Lower leg skin (tissue), 4 donors: ENCODE measurements around the gene GMEB2. TPM values are rescaled to one million over a fixed set of nuclear protein-coding genes. Genes with fewer than 3 reads are reported as not detected.

Experiments used
- DNase-seq, 2 donors: peaks; one replicate each; pipeline ENCODE4 v3.0.0-alpha.2; 2019; ENCODE audit warnings: low spot score in 2 of 2
- H3K4me3 ChIP-seq: fragments of 200-600 bp; sonication (generic); 2 replicates; pipeline ENCODE4 v1.5.1; 2017; ENCODE audit warnings: mild to moderate bottlenecking, low read depth; ENCODE audit not compliant: poor library complexity, severe bottlenecking
- POLR2A ChIP-seq, 2 donors: fragments of 450-650 bp; IDR thresholded peaks; one replicate each; pipeline ENCODE4 v1.6.1; 2016 to 2017; ENCODE audit warnings: antibody characterized with exemption in 2 of 2, mild to moderate bottlenecking in 1 of 2, moderate library complexity in 1 of 2
- WGBS, 2 donors: methylation state at CpG; one replicate each; pipeline ENCODE4 v1.1.5; 2018; 5-methylcytosine and 5-hydroxymethylcytosine counted together
- intact Hi-C: fragments of 100-400 bp; cut with DNase I; formaldehyde crosslinking; loops from one replicate; pipeline ENCODE4 v1.15.0; 2023; ENCODE audit warnings: low total_unique reads
- total RNA-seq, 4 donors: library from RNA; depleted of rRNA; stranded (reverse); fragments of >200 nt; gene quantifications; one replicate each; pipeline ENCODE4 v1.1.0, GENCODE V29; 2016
- TF ChIP-seq, protein P1 (sequence below), 3 donors: fragments of 450-650 bp; IDR thresholded peaks; one replicate each; pipeline ENCODE4 v1.5.1; 2016; ENCODE audit warnings: antibody characterized with exemption in 3 of 3, mild to moderate bottlenecking in 3 of 3, moderate library complexity in 2 of 3

GMEB2 gene
- total RNA-seq, 4 donors from 2014 or later, result 11.9 to 18.3 (median 13.7) TPM

DNA sequence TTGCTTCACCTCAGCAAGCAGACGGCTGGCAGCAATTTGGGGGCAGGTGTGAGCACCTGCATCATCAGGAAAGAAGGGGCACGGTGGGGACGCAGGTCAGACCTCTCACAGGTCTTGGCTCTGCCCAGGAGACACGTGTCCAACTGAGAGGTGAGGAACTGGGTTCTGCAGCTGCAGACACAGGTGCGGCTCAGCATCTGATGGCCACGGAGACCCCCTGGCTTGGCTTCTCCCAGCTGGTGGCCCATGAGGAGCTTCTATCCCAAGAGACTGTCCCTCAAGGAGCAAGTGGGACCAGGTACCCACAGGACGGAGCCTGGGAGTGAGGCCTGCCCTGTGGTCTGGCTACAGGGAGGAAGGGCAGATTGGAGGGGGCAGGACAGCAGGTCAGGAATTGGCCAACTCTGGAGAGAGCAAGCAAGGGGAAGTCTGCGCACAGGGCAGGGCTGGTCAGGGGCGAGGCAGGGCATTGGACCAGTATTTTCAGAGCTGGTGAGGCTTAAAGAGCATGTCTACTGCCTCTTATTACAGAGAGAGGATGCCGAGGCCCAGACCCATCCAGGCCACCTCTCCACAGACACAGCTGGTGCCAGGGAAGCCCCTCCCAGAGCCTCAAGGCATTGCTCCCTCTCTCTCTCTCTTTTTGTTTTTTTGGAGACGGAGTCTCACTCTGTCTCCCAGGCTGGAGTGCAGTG lies 22.1 kb upstream of the GMEB2 start:
- intact Hi-C loops, result no loop called here
- TF ChIP-seq POLR2A (IDR thresholded peaks at IDR 0.05), result no peak
- TF ChIP-seq, protein P1, sequence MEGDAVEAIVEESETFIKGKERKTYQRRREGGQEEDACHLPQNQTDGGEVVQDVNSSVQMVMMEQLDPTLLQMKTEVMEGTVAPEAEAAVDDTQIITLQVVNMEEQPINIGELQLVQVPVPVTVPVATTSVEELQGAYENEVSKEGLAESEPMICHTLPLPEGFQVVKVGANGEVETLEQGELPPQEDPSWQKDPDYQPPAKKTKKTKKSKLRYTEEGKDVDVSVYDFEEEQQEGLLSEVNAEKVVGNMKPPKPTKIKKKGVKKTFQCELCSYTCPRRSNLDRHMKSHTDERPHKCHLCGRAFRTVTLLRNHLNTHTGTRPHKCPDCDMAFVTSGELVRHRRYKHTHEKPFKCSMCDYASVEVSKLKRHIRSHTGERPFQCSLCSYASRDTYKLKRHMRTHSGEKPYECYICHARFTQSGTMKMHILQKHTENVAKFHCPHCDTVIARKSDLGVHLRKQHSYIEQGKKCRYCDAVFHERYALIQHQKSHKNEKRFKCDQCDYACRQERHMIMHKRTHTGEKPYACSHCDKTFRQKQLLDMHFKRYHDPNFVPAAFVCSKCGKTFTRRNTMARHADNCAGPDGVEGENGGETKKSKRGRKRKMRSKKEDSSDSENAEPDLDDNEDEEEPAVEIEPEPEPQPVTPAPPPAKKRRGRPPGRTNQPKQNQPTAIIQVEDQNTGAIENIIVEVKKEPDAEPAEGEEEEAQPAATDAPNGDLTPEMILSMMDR (IDR thresholded peaks at IDR 0.05), result no peak
- H3K4me3 ChIP-seq, result no peak overlapping the region
- 77 to 82% methylated on average over 11 of the region's 11 CpGs for WGBS, 2 donors
- DNase-seq, result no peak

DNA sequence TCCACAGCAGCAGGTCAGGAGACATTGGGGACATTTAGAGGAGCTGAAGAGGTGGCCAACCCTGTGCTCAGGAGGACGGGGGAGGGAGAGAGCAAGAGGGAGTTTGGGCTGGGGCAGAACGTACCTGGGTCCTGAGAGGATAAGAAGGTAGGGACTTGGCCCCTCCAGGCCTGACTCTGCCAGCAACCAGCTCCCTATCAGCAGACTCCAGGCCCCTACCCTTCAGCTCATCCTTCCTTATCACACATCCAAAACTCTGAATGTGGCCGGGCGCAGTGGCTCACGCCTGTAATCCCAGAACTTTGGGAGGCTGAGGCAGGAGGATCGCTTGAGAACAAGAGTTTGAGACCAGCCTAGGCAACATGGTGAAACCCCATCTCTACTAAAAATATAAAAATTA lies 21.3 kb upstream of the GMEB2 start:
- 87 to 93% methylated on average over 6 of the region's 6 CpGs for WGBS, 2 donors
- intact Hi-C loops, result no loop called here
- no peak overlapping the region for H3K4me3 ChIP-seq
- no peak for DNase-seq
- TF ChIP-seq POLR2A (IDR thresholded peaks at IDR 0.05), result no peak
- TF ChIP-seq, protein P1 (IDR thresholded peaks at IDR 0.05), result no peak

DNA sequence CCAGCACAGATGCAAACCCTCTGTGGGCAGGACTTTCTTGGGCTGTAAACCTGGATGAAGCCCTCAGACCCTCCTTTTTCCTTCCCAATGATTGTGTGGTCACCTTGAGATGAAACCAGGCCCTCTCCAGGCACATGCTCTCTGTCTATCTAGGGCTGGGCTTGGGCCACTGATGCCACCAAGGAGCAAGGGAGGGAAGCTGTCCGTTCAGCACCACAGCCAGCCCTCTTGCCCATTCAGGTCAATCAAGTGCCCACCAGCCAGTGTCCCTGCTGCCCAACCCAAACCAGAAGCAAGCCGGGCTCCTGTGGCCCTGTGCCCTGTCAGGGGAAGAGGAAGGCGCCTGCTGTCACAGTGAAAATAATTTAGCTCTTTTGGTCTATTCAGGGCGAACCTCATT lies 18.3 kb upstream of the GMEB2 start:
- WGBS, 2 donors, result 81 to 89% methylated on average over 4 of the region's 4 CpGs
- TF ChIP-seq, protein P1 (IDR thresholded peaks at IDR 0.05), result no peak
- TF ChIP-seq POLR2A (IDR thresholded peaks at IDR 0.05), result no peak
- no peak overlapping the region for H3K4me3 ChIP-seq
- intact Hi-C loops, result no loop called here
- no peak for DNase-seq

- TF ChIP-seq POLR2A (IDR thresholded peaks at IDR 0.05), result no peak
- TF ChIP-seq, protein P1 (IDR thresholded peaks at IDR 0.05), result no peak
- H3K4me3 ChIP-seq, result no peak overlapping the region
- WGBS, 2 donors, result 93 to 98% methylated on average over 9 to 15 of the region's 15 CpGs
- intact Hi-C loops, result no loop called here
- DNase-seq, result no peak
These were observed 17.0 kb upstream of the GMEB2 start for GRCh38 chr20:63643946-63644345.

DNA sequence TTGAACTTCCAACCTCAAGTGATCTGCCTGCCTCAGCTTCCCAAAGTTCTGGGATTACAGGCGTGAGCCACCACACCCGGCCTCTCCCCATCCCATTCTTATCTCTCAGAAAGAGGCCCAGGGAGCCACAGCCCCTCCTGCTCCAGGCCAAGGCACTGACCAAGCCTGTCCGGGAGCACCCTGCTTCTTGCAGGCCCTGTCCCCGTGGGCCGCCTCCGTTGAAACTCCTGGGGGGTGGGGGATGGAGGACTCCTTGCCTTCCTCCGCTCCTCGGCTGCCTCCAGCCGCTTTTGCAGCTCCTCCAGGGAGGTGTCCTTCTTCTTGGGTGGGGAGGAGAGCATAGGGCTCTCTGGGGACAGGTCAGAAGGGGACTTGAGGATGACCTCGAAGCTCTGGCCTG lies 16.6 kb upstream of the GMEB2 start:
- TF ChIP-seq, protein P1 (IDR thresholded peaks at IDR 0.05), result no peak
- TF ChIP-seq POLR2A (IDR thresholded peaks at IDR 0.05), result no peak
- intact Hi-C loops, result no loop called here
- DNase-seq, result no peak
- WGBS, 2 donors, result 87 to 91% methylated on average over 10 of the region's 10 CpGs
- H3K4me3 ChIP-seq, result no peak overlapping the region
